Liver (tissue), 9 donors: ENCODE results near the gene BRI3BP. TPM values are rescaled to one million over a fixed set of nuclear protein-coding genes. Genes with fewer than 3 reads are reported as not detected.

ENCODE experiments used
- DNase-seq: peaks from one replicate; pipeline ENCODE4 v3.0.0-alpha.2; 2017; ENCODE audit warnings: low spot score
- H3K27ac ChIP-seq, 2 donors: one replicate each; pipeline ENCODE4 v1.7.0; 2013; ENCODE audit warnings: inconsistent platforms in 2 of 2, low read length in 2 of 2, control low read depth in 1 of 2, low read depth in 1 of 2, mild to moderate bottlenecking in 1 of 2
- H3K27me3 ChIP-seq, 4 donors: one replicate each; pipeline versions ENCODE4 v1.6.1 to v1.7.0; 2013; ENCODE audit warnings: low read length in 3 of 4, inconsistent platforms in 1 of 4, mild to moderate bottlenecking in 1 of 4, moderate library complexity in 1 of 4; ENCODE audit not compliant: control insufficient read depth in 4 of 4, insufficient read depth in 4 of 4
- H3K36me3 ChIP-seq, 4 donors: one replicate each; pipeline versions ENCODE4 v1.6.1 to v1.7.0; 2013; ENCODE audit warnings: low read length in 3 of 4, mild to moderate bottlenecking in 3 of 4, low read depth in 1 of 4, moderate library complexity in 1 of 4; ENCODE audit not compliant: control insufficient read depth in 4 of 4, insufficient read depth in 3 of 4
- H3K4me1 ChIP-seq, 4 donors: one replicate each; pipeline versions ENCODE4 v1.6.1 to v1.7.0; 2013; ENCODE audit warnings: low read length in 3 of 4, mild to moderate bottlenecking in 3 of 4, moderate library complexity in 1 of 4; ENCODE audit not compliant: control insufficient read depth in 4 of 4, insufficient read depth in 4 of 4
- H3K4me3 ChIP-seq, 3 donors: one replicate each; pipeline versions ENCODE4 v1.6.1 to v1.7.0; 2013; ENCODE audit warnings: low read length in 3 of 3, control low read depth in 1 of 3, low read depth in 1 of 3, mild to moderate bottlenecking in 1 of 3
- H3K9ac ChIP-seq, 2 donors: one replicate each; pipeline ENCODE4 v1.7.0; 2013; ENCODE audit warnings: low read length in 2 of 2, mild to moderate bottlenecking in 2 of 2, moderate library complexity in 2 of 2, control low read depth in 1 of 2, low read depth in 1 of 2
- H3K9me3 ChIP-seq, 4 donors: one replicate each; pipeline versions ENCODE4 v1.6.1 to v1.7.0; 2013; ENCODE audit warnings: low read length in 3 of 4; ENCODE audit not compliant: control insufficient read depth in 4 of 4
- EGR1 ChIP-seq, 2 donors: IDR thresholded peaks; 2 replicates each; pipeline ENCODE4 v1.6.1; 2016 to 2018; ENCODE audit warnings: antibody characterized with exemption in 2 of 2, low read depth in 2 of 2
- FOXA1 ChIP-seq: IDR thresholded peaks from 2 replicates; pipeline ENCODE4 v1.6.1; 2016; ENCODE audit warnings: antibody characterized with exemption
- FOXA2 ChIP-seq: IDR thresholded peaks from 2 replicates; pipeline ENCODE4 v1.6.1; 2016; ENCODE audit warnings: antibody characterized with exemption
- GABPA ChIP-seq, 2 donors: IDR thresholded peaks in 1 of 2; conservative IDR thresholded peaks in 1 of 2; 2 replicates each; pipeline ENCODE4 v1.6.1; 2016; ENCODE audit warnings: antibody characterized with exemption in 2 of 2, mild to moderate bottlenecking in 1 of 2, moderate library complexity in 1 of 2
- HNF4A ChIP-seq, 2 donors: conservative IDR thresholded peaks; 2 replicates each; pipeline ENCODE4 v1.6.1; 2016; ENCODE audit warnings: antibody characterized with exemption in 2 of 2, mild to moderate bottlenecking in 2 of 2
- HNF4G ChIP-seq: IDR thresholded peaks from 2 replicates; pipeline ENCODE4 v1.6.1; 2016; ENCODE audit warnings: antibody characterized with exemption
- JUND ChIP-seq, 2 donors: IDR thresholded peaks; 2 replicates each; pipeline ENCODE4 v1.6.1; 2016; ENCODE audit warnings: antibody characterized with exemption in 2 of 2
- NR2F2 ChIP-seq: IDR thresholded peaks from 2 replicates; pipeline ENCODE4 v1.6.1; 2016; ENCODE audit warnings: antibody characterized with exemption
- RAD21 ChIP-seq, 2 donors: IDR thresholded peaks; 2 replicates each; pipeline ENCODE4 v1.6.1; 2016; ENCODE audit warnings: antibody characterized with exemption in 2 of 2, mild to moderate bottlenecking in 2 of 2
- RXRA ChIP-seq, 2 donors: IDR thresholded peaks; 2 replicates each; pipeline ENCODE4 v1.6.1; 2017 to 2018; ENCODE audit warnings: antibody characterized with exemption in 2 of 2, mild to moderate bottlenecking in 1 of 2
- SP1 ChIP-seq: IDR thresholded peaks from 2 replicates; pipeline ENCODE4 v1.6.1; 2018; ENCODE audit warnings: antibody characterized with exemption, mild to moderate bottlenecking
- TAF1 ChIP-seq: conservative IDR thresholded peaks from 2 replicates; pipeline ENCODE4 v1.6.1; 2016; ENCODE audit warnings: antibody characterized with exemption, mild to moderate bottlenecking
- YY1 ChIP-seq: IDR thresholded peaks from 2 replicates; pipeline ENCODE4 v1.6.1; 2016; ENCODE audit warnings: antibody characterized with exemption, mild to moderate bottlenecking
- WGBS: extraction: QIAGEN DNeasy Blood & Tissue Kit; methylation state at CpG from one replicate; pipeline ENCODE4 v1.1.7; 2013; 5-methylcytosine and 5-hydroxymethylcytosine counted together
- polyA plus RNA-seq, 2 donors: library from polyadenylated mRNA; stranded (reverse) in 1 of 2; unstranded in 1 of 2; fragments of 200-250 nt in 1 of 2; fragments of >200 nt in 1 of 2; fragmentation: Nextera tagmentation in 1 of 2; extraction: Ambion mirVana in 1 of 2; gene quantifications; one replicate each; pipeline versions ENCODE4 v1.2.1 to v1.2.3, GENCODE V29; 2013 to 2015
- total RNA-seq, 2 donors: library from RNA; depleted of rRNA; stranded (reverse); fragments of >200 nt; gene quantifications; one replicate each; pipeline ENCODE4 v1.2.3, GENCODE V29; 2014
- TF ChIP-seq, protein P1 (sequence below): IDR thresholded peaks from 2 replicates; pipeline ENCODE4 v1.6.1; 2016; ENCODE audit warnings: antibody characterized with exemption
- TF ChIP-seq, protein P2 (sequence below): IDR thresholded peaks from 2 replicates; pipeline ENCODE4 v1.6.1; 2016; ENCODE audit warnings: antibody characterized with exemption
- TF ChIP-seq, protein P3 (sequence below): fragments of 150-350 bp; IDR thresholded peaks from 2 replicates; pipeline ENCODE4 v1.5.1; 2017; ENCODE audit warnings: improper control_type of control experiment, low read depth, low read length; ENCODE audit not compliant: missing input control
- TF ChIP-seq, protein P4 (sequence below): IDR thresholded peaks from 2 replicates; pipeline ENCODE4 v1.6.1; 2016; ENCODE audit warnings: antibody characterized with exemption
- TF ChIP-seq, protein P5 (sequence below): IDR thresholded peaks from 2 replicates; pipeline ENCODE4 v1.6.1; 2016; ENCODE audit warnings: antibody characterized with exemption, mild to moderate bottlenecking
- donor health status: healthy.
- donor health status: healthy.
- donor health status: healthy.
- donor health status: healthy.
- donor health status: healthy.

Gene BRI3BP
- total and polyA plus RNA-seq, 4 donors, result 2.4 to 15.3 (median 4.7) TPM

DNA sequence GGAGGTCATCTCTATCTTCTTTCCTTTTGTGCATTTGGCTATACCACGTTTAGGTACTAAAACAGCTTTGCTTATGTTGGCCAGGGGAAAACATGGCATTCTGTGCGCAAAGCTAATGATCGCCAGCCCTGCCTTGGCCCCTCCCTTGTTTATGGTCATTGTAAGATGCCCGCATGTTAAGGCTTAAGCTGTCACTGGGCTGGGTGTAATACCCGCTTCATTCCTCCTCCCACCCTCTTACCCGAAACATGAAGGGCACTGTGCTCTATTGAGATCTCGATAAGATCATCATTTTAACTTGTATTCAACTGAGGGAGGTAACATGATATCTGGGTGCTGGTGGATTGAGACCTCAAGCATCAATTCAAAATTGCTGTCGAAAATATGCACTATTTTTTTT lies 34.7 kb downstream of the BRI3BP start:
- DNase-seq, result no peak
- H3K36me3 ChIP-seq, result peaks cover 0 to 2% (median 0%) of the 10 kb centered on the region in 4 donors
- H3K9ac ChIP-seq, result no peak overlapping the region
- no peaks in the 10 kb centered on the region for H3K4me1 ChIP-seq
- no peak overlapping the region for H3K4me3 ChIP-seq
- H3K9me3 ChIP-seq, result no peaks in the 10 kb centered on the region
- no peak for TF ChIP-seq GABPA (IDR thresholded peaks at IDR 0.05 in 1 of 2, conservative IDR thresholded peaks at IDR 0.05 in 1 of 2)
- TF ChIP-seq HNF4G, result no peak
- no peak for TF ChIP-seq YY1
- no peak for TF ChIP-seq RAD21 (IDR thresholded peaks at IDR 0.05)
- TF ChIP-seq, protein P1, sequence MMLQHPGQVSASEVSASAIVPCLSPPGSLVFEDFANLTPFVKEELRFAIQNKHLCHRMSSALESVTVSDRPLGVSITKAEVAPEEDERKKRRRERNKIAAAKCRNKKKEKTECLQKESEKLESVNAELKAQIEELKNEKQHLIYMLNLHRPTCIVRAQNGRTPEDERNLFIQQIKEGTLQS, result no peak
- no peak for TF ChIP-seq RXRA (IDR thresholded peaks at IDR 0.05)
- TF ChIP-seq TAF1, result no peak
- TF ChIP-seq JUND (IDR thresholded peaks at IDR 0.05), result no peak
- no peak for TF ChIP-seq FOXA1
- no peaks in the 10 kb centered on the region for H3K27me3 ChIP-seq
- WGBS, result 96% methylated on average over 8 of the region's 8 CpGs
- H3K27ac ChIP-seq, result no peak overlapping the region

DNA sequence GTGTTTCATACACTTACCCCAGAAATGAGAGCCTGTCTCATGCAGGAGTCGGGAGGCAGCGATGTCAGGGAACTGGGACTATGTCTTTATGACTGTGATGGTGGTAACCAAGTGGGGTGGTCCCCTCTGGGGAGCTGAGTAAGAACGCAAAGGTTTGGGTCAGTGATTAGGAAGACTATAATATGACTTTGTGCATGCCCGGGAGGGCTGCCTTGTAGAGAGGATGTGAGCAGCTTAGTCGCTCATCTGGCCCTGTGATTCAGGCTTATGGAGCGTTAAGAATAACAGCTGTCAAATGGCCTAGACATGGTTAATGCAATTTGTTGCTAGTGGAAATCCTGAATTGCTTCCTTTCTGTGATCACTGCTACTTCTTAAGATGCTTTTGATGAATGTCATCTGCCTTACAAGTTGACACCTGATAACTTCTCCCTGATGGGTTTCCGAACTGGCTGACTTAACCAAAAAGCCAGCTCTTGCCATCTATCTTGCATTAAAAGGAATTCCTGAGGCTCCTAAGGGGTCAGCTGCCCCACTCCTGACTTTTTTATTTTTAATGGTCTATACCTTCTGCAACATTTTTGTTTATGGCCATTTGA lies 36.4 kb downstream of the BRI3BP start:
- DNase-seq, result no peak

More for the DNA sequence above, 36.4 kb downstream of the BRI3BP start:
- Histone ChIP-seq H3K9me3 (no peaks in the 10 kb centered on the region), H3K36me3 (no peaks in the 10 kb centered on the region), H3K4me1 (no peaks in the 10 kb centered on the region), H3K27me3 (no peaks in the 10 kb centered on the region), H3K27ac (no peak overlapping the region), H3K9ac (no peak overlapping the region), H3K4me3 (no peak overlapping the region)
- 95% methylated on average over 7 of the region's 7 CpGs for WGBS
- TF ChIP-seq, protein P1, result no peak
- TF ChIP-seq, protein P2, sequence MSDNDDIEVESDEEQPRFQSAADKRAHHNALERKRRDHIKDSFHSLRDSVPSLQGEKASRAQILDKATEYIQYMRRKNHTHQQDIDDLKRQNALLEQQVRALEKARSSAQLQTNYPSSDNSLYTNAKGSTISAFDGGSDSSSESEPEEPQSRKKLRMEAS, result no peak
- TF ChIP-seq JUND (IDR thresholded peaks at IDR 0.05) (no peak), FOXA2 (no peak), EGR1 (IDR thresholded peaks at IDR 0.05; ENCODE audit: low read depth in 2 of 2) (no peak), RAD21 (IDR thresholded peaks at IDR 0.05) (no peak), SP1 (no peak), FOXA1 (no peak), NR2F2 (no peak), RXRA (IDR thresholded peaks at IDR 0.05) (no peak), HNF4A (conservative IDR thresholded peaks at IDR 0.05) (no peak), YY1 (no peak), TAF1 (no peak), HNF4G (no peak), GABPA (IDR thresholded peaks at IDR 0.05 in 1 of 2, conservative IDR thresholded peaks at IDR 0.05 in 1 of 2) (no peak)
- TF ChIP-seq, protein P3, sequence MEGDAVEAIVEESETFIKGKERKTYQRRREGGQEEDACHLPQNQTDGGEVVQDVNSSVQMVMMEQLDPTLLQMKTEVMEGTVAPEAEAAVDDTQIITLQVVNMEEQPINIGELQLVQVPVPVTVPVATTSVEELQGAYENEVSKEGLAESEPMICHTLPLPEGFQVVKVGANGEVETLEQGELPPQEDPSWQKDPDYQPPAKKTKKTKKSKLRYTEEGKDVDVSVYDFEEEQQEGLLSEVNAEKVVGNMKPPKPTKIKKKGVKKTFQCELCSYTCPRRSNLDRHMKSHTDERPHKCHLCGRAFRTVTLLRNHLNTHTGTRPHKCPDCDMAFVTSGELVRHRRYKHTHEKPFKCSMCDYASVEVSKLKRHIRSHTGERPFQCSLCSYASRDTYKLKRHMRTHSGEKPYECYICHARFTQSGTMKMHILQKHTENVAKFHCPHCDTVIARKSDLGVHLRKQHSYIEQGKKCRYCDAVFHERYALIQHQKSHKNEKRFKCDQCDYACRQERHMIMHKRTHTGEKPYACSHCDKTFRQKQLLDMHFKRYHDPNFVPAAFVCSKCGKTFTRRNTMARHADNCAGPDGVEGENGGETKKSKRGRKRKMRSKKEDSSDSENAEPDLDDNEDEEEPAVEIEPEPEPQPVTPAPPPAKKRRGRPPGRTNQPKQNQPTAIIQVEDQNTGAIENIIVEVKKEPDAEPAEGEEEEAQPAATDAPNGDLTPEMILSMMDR, result no peak
- TF ChIP-seq, protein P4, sequence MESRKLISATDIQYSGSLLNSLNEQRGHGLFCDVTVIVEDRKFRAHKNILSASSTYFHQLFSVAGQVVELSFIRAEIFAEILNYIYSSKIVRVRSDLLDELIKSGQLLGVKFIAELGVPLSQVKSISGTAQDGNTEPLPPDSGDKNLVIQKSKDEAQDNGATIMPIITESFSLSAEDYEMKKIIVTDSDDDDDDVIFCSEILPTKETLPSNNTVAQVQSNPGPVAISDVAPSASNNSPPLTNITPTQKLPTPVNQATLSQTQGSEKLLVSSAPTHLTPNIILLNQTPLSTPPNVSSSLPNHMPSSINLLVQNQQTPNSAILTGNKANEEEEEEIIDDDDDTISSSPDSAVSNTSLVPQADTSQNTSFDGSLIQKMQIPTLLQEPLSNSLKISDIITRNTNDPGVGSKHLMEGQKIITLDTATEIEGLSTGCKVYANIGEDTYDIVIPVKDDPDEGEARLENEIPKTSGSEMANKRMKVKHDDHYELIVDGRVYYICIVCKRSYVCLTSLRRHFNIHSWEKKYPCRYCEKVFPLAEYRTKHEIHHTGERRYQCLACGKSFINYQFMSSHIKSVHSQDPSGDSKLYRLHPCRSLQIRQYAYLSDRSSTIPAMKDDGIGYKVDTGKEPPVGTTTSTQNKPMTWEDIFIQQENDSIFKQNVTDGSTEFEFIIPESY, result no peak
- TF ChIP-seq, protein P5, sequence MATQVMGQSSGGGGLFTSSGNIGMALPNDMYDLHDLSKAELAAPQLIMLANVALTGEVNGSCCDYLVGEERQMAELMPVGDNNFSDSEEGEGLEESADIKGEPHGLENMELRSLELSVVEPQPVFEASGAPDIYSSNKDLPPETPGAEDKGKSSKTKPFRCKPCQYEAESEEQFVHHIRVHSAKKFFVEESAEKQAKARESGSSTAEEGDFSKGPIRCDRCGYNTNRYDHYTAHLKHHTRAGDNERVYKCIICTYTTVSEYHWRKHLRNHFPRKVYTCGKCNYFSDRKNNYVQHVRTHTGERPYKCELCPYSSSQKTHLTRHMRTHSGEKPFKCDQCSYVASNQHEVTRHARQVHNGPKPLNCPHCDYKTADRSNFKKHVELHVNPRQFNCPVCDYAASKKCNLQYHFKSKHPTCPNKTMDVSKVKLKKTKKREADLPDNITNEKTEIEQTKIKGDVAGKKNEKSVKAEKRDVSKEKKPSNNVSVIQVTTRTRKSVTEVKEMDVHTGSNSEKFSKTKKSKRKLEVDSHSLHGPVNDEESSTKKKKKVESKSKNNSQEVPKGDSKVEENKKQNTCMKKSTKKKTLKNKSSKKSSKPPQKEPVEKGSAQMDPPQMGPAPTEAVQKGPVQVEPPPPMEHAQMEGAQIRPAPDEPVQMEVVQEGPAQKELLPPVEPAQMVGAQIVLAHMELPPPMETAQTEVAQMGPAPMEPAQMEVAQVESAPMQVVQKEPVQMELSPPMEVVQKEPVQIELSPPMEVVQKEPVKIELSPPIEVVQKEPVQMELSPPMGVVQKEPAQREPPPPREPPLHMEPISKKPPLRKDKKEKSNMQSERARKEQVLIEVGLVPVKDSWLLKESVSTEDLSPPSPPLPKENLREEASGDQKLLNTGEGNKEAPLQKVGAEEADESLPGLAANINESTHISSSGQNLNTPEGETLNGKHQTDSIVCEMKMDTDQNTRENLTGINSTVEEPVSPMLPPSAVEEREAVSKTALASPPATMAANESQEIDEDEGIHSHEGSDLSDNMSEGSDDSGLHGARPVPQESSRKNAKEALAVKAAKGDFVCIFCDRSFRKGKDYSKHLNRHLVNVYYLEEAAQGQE, result no peak
